H1 (cell line): ENCODE results near the gene RETSAT. TPM values are rescaled to one million over a fixed set of nuclear protein-coding genes. Genes with fewer than 3 reads are reported as not detected.

Experiments used
- CBX8 ChIP-seq: fragments of 300-800, 300-1000 bp; sonication (generic); IDR thresholded peaks from 2 replicates; pipeline ENCODE4 v1.7.1; 2016; ENCODE audit warnings: low read depth, low read length, borderline replicate concordance
- EZH2 ChIP-seq: fragments of 200-600 bp; sonication (generic); IDR thresholded peaks from 2 replicates; pipeline ENCODE4 v1.7.1; 2012; ENCODE audit warnings: low read depth, mild to moderate bottlenecking, moderate library complexity, low read length, inconsistent platforms; ENCODE audit not compliant: severe bottlenecking
- KDM1A ChIP-seq: fragments of 200-600, 300-600 bp; sonication (generic); IDR thresholded peaks from 2 replicates; pipeline ENCODE4 v1.7.1; 2016; ENCODE audit warnings: mild to moderate bottlenecking, low read length, borderline replicate concordance
- PHF8 ChIP-seq: fragments of 200-600 bp; sonication (generic); conservative IDR thresholded peaks from 2 replicates; pipeline ENCODE4 v1.7.1; 2012; ENCODE audit warnings: low read depth, mild to moderate bottlenecking, inconsistent platforms, low read length, moderate library complexity
- SIX5 ChIP-seq: IDR thresholded peaks from 2 replicates; pipeline ENCODE4 v1.6.1; 2011; ENCODE audit warnings: mild to moderate bottlenecking, low read depth, low read length
- polyA plus RNA-seq, 7 experiments: library from polyadenylated mRNA; depleted of rRNA in 3 of 7; stranded (reverse) in 5 of 7; unstranded in 2 of 7; fragments of >200 nt in 5 of 7; fragments of 200-250 nt in 2 of 7; gene quantifications; 1 replicate in 5 of 7; 2 replicates in 1 of 7; 4 replicates in 1 of 7; pipeline versions ENCODE4 v1.2.1 to v1.2.3, GENCODE V29; 2011 to 2013; ENCODE audit warnings: missing spikeins in 2 of 7, mixed read lengths in 2 of 7
- total RNA-seq: library from RNA; stranded (reverse); fragmentation: NEBNext Ultra II Directional; extraction: Animal tissue kit (Norgen Biotek cat#: 25700); gene quantifications from 2 replicates; pipeline ENCODE4 v1.2.1, GENCODE V29; 2021

RETSAT gene
- total and polyA plus RNA-seq, 2 of the 8 experiments (the other 6 are each of a cell fraction or from before 2014, with no cell fraction given): 15.8 to 16.7 TPM

DNA sequence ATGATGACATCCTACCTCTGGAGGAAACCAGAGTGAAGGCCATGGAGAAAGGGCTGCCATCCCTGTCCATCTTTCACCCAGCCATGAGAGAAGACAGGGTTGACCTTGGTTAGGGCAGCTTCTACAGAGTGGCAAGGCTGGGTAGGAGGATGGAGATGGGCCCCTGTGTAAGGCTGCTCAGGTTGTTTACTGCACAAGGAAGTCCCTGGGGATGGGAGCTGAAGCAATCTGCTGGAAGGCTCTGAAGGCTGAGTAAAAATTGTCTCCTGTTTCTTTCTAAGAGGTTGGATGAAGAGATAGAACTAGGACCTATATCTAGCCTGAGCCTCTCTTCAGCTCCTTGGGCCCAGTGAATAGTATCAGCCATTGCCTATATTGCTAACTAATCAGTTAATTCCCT, 14.6 kb upstream of the RETSAT start (continued):
- no peak for TF ChIP-seq PHF8
- no peak for TF ChIP-seq EZH2
- no peak for TF ChIP-seq SIX5
- no peak for TF ChIP-seq KDM1A
- no peak for TF ChIP-seq CBX8
